ENCODE results near the gene MZF1.
A peak's percentile ranks its signal among the peaks of the same experiment; 100 is the strongest.
"Not testable (repeated sequence)": the region's sequence is repeated elsewhere in the genome, so short reads cannot be mapped to it uniquely, and the experiment has no call there.

Gene MZF1

GRCh38 chr19:58572818-58573657, at the start of gene MZF1:
Gene MZF1 (minus strand): TSS chr19:58573335. CDS start chr19:58571389, 1,946 bp downstream.
- H3K4me3 ChIP-seq: peak within 1 kb of the TSS; percentile 50 to 70 (median 62)

DNA sequence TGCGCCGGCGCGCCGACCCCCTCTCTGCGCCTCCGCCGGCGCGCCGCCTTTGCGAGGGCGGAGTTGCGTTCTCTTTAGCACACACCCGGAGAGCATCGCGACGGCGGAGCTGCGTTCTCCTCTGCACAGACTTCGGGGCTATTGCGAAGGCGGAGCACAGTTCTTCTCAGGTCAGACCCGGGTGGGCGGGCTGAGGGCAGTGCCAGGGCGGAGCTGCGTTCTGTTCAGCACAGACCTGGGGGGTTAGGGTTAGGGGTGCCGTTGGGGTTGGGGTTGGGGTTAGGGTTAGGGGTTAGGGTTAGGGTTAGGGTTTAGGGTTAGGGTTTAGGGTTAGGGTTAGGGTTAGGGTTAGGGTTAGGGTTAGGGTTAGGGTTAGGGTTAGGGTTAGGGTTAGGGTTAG, 34.1 kb upstream of the MZF1 start:
- H3K27ac ChIP-seq, H3K4me3 ChIP-seq: not testable (repeated sequence)

More at GRCh38 chr19:58572818-58573657, at the start of gene MZF1:
- peak within 1 kb of the TSS; percentile 65 to 99 (median 96) for H3K27ac ChIP-seq

GRCh38 chr19:58606251-58606896, 33.2 kb upstream of the MZF1 start:
- not testable (repeated sequence) for H3K27ac ChIP-seq, H3K4me3 ChIP-seq

- Histone ChIP-seq H3K4me3 (no peak overlapping the region), H3K27ac (peak overlapping the region in 2 of 21 experiments; percentile 5 to 15)
These were observed 13.1 kb upstream of the MZF1 start for GRCh38 chr19:58586133-58586765.

GRCh38 chr19:58585442-58586132, 12.5 kb upstream of the MZF1 start:
- H3K27ac ChIP-seq: peak overlapping the region in 1 of 21 experiments; percentile 15
- H3K4me3 ChIP-seq: no peak overlapping the region

GRCh38 chr19:58584498-58585441, 11.6 kb upstream of the MZF1 start:
- Histone ChIP-seq H3K4me3 (no peak overlapping the region), H3K27ac (no peak overlapping the region)

DNA sequence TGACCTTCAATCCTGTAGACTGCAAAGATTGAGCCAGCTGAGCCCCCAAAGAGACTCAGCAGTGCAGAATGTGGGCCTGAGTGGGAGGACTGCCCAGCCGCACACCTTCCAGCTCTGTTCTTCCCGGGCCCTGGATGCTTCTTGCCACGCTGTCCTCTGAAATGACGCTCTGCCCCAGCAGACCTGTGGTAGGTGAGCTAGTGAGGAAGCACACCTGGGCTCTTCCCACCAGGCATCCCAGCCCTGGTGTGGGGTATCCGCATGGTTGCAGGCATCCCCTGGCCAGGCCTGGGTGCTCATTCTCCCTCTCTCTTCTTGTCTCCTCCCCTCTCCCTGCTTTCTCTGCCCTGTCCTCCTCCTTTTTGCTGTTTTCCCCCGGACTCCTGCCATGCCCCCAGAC, 9.8 kb upstream of the MZF1 start:
- no peak overlapping the region for H3K4me3 ChIP-seq
- no peak overlapping the region for H3K27ac ChIP-seq

DNA sequence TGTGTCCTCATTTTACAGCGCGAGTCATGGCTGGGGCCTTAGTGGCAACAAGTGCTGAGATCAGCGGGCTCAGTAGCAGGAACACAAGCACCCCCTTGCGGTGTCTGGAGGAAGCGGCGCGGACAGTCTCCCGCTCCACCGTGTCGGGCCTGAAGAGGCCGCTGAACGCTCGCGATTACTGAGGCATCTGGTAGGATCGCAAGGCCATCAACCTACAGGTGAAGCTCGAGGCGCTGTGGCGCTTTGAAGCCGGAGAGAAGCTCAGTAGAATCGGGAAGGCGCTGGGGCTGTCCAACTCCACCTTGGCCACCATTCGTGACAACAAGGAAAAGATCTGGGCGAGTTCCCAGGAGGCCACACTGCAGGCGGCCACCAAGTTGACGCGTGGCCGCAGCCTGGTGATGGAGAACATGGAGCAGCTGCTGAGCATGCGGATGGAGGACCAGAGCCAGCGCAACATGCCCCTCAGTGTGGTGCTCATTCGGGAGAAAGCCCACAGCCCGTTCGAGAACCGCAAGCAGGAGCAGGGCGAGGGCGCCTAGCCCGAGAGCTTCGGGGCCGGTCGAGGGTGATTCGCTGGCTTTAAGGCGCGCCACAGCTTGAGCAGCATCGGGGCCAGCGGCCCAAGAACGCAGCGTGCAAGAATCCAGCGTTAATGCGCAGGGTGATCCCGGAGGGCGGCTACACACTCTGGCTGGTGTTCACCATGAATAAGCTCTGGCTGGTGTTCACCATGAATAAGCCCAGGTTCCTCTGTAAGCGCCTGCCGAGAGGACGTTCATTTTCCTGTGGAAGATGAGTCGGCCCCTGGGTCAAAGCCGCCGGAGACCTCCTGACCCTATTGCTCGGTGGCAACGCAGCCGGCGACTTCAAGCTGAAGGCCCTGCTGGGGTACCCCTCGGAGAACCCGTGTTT, 8.3 kb upstream of the MZF1 start:
- peak overlapping the region in 1 of 21 experiments; percentile 57 for H3K27ac ChIP-seq
- no peak overlapping the region for H3K4me3 ChIP-seq

DNA sequence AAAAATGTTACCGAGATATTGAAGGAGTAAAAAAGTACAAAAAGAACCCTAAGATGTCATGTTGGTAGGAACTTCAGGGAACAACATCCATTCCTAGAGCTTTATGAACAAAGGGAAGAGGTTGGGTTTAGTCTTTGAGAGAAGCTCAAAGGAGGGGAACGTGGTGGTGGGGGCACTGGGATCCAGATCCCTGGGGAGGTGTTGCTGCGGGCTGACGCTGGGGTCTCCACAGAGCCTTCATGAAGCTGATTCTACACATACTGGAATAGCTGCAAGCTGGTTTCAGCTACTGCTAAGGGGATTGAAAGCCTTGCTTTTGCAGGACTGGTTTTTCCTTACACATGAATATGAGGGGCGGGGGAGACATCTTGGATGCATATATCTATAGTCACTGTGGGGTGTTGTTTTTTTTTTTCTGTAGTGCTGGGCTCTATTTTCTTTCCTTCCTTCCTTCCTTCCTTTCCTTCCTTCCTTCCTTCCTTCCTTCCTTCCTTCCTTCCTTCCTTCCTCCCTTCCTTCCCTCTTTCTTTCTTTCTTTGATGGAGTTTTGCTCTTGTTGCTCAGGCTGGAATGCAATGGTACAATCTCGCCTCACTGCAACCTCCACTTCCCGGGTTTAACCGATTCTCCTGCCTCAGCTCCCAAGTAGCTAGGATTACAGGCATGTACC, 6.5 kb upstream of the MZF1 start:
- no peak overlapping the region for H3K27ac ChIP-seq
- H3K4me3 ChIP-seq: no peak overlapping the region

GRCh38 chr19:58578012-58578925, 5.1 kb upstream of the MZF1 start:
- Histone ChIP-seq H3K4me3 (no peak overlapping the region), H3K27ac (no peak overlapping the region)

DNA sequence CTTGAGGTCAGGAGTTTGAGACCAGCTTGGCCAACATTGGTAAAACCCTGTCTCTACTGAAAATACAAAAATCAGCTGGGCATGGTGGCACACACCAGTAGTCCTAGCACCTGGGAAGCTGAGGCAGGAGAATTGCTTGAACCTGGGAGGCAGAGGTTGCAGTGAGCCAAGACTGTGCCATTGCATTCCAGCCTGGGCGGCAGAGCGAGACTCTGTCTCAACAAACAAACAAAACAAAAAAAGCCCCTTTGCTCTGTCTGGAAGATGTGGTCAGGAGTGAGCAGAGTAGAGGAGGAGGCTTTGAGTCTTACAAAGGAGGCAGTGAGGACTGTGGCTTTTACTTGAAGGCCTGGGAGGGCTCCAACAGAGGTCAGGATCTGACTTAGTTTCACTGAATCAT, 4.4 kb upstream of the MZF1 start:
- not testable (repeated sequence) for H3K27ac ChIP-seq

GRCh38 chr19:58575183-58576041, 2.3 kb upstream of the MZF1 start:
- Histone ChIP-seq H3K27ac (peak overlapping the region in 20 of 21 experiments; percentile 57 to 97 (median 86)), H3K4me3 (peak overlapping the region; percentile 52 to 94 (median 80))

More for the DNA sequence above, 4.4 kb upstream of the MZF1 start:
- H3K4me3 ChIP-seq: not testable (repeated sequence)

DNA sequence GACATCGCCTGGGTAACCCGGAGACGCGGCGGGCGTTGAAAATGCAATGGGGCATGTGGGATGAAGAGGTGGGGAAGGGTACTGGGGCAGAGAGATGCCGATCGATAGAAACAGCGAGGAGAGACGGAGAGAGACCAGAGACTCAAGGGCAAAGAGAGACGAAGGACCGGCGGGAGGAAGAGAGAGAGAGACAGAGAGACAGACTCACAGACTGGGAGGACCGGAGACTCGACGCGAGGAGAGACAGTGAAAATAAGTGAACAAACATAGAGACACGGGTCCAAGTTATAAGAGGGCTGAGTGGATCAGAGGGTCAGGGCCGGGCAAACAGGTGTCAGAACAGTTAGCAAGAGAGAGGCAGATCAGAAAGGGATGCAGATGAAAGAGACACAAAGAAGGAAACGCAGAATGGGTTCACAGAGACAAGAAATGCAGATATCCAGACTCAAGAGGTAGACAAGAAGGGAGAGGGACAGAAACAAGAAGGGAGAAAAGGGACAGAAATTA, 576 bp upstream of the MZF1 start:
- H3K4me3 ChIP-seq: peak overlapping the region; percentile 50 to 70 (median 62)
- peak overlapping the region in 19 of 21 experiments; percentile 31 to 99 (median 95) for H3K27ac ChIP-seq

- H3K27ac ChIP-seq: peak overlapping the region in 20 of 21 experiments; percentile 65 to 99 (median 96)
- H3K4me3 ChIP-seq: peak overlapping the region; percentile 50 to 70 (median 62)
These were observed 913 bp downstream of the MZF1 start for GRCh38 chr19:58572026-58572817.
